ENCODE data around the gene CLEC17A.
"Not testable (repeated sequence)": the region's sequence is repeated elsewhere in the genome, so short reads cannot be mapped to it uniquely, and the experiment has no call there.

The CLEC17A gene

GRCh38 chr19:14559916-14560775, 22.7 kb upstream of the CLEC17A start:
- no peak for ATAC-seq
- no peak for DNase-seq

GRCh38 chr19:14560776-14561108, 22.1 kb upstream of the CLEC17A start:
- ATAC-seq: no peak

GRCh38 chr19:14561249-14561648, 21.6 kb upstream of the CLEC17A start:
- ATAC-seq (no peak), DNase-seq (no peak)

More at GRCh38 chr19:14560776-14561108, 22.1 kb upstream of the CLEC17A start:
- no peak for DNase-seq

- ATAC-seq: no peak
- DNase-seq: peak; percentile 34
Observed at GRCh38 chr19:14561847-14562351, 21.0 kb upstream of the CLEC17A start.

GRCh38 chr19:14562660-14563589, 20.0 kb upstream of the CLEC17A start:
- no peak for ATAC-seq
- DNase-seq: no peak

GRCh38 chr19:14563590-14563926, 19.3 kb upstream of the CLEC17A start:
- ATAC-seq (no peak), DNase-seq (no peak)

- peak; percentile 56 for ATAC-seq
- DNase-seq: peak; percentile 69
Observed at GRCh38 chr19:14563989-14564651, 18.8 kb upstream of the CLEC17A start.

- not testable (repeated sequence) for DNase-seq, ATAC-seq
Observed at GRCh38 chr19:14564652-14565297, 18.1 kb upstream of the CLEC17A start.

- DNase-seq: no peak
- ATAC-seq: no peak
Observed at GRCh38 chr19:14565298-14565679, 17.6 kb upstream of the CLEC17A start.

- ATAC-seq: no peak
- no peak for DNase-seq
Observed at GRCh38 chr19:14565765-14566711, 16.8 kb upstream of the CLEC17A start.

GRCh38 chr19:14566712-14567077, 16.2 kb upstream of the CLEC17A start:
- ATAC-seq: no peak
- no peak for DNase-seq

- DNase-seq (no peak), ATAC-seq (no peak)
Observed at GRCh38 chr19:14567079-14567478, 15.8 kb upstream of the CLEC17A start.

- no peak for DNase-seq
- no peak for ATAC-seq
Observed at GRCh38 chr19:14570864-14571527, 11.9 kb upstream of the CLEC17A start.

GRCh38 chr19:14571695-14572490, 11.0 kb upstream of the CLEC17A start, which contains the start of gene NDUFB7:
Gene NDUFB7, minus strand, starts transcription at chr19:14572066. Its CDS starts 66 bp downstream, at chr19:14572000.
- DNase-seq (peak; percentile 92), ATAC-seq (peak; percentile 97)

GRCh38 chr19:14575428-14575980, 7.4 kb upstream of the CLEC17A start:
- no peak for DNase-seq

GRCh38 chr19:14576363-14576762, 6.5 kb upstream of the CLEC17A start:
- DNase-seq: no peak
- ATAC-seq: no peak

More at GRCh38 chr19:14575428-14575980, 7.4 kb upstream of the CLEC17A start:
- ATAC-seq: no peak

GRCh38 chr19:14577264-14577663, 5.6 kb upstream of the CLEC17A start:
- DNase-seq: no peak
- no peak for ATAC-seq

- peak; percentile 60 for DNase-seq
- ATAC-seq: peak; percentile 70
Observed at GRCh38 chr19:14577885-14578427, 4.9 kb upstream of the CLEC17A start.
